NT2/D1 (cell line): ENCODE measurements around the gene SET.
"Not testable (repeated sequence)": the region's sequence is repeated elsewhere in the genome, so short reads cannot be mapped to it uniquely, and the experiment has no call there.

Experiments used
- DNase-seq: peaks from one replicate; pipeline ENCODE4 v3.0.0-alpha.2; 2011; ENCODE audit warnings: low read depth, low spot score
- H3K27me3 ChIP-seq: 2 replicates; pipeline ENCODE4 v1.6.0; 2011; ENCODE audit warnings: mild to moderate bottlenecking; ENCODE audit not compliant: insufficient read length, insufficient read depth
- H3K36me3 ChIP-seq: 2 replicates; pipeline ENCODE4 v1.6.1; 2011; ENCODE audit warnings: mild to moderate bottlenecking, low read length, mixed read lengths; ENCODE audit not compliant: insufficient read depth, insufficient read length
- H3K4me1 ChIP-seq: 2 replicates; pipeline ENCODE4 v1.5.1; 2011; ENCODE audit not compliant: insufficient read depth, insufficient read length
- H3K4me3 ChIP-seq: 2 replicates; pipeline ENCODE4 v1.5.1; 2011; ENCODE audit warnings: low read depth; ENCODE audit not compliant: insufficient read length
- H3K9ac ChIP-seq: 2 replicates; pipeline ENCODE4 v1.6.0; 2011; ENCODE audit warnings: low read depth; ENCODE audit not compliant: insufficient read length
- H3K9me3 ChIP-seq: 2 replicates; pipeline ENCODE4 v1.5.1; 2011; ENCODE audit warnings: mild to moderate bottlenecking, low read length; ENCODE audit not compliant: insufficient read depth
- SUZ12 ChIP-seq: IDR thresholded peaks from 2 replicates; pipeline ENCODE4 v1.6.1; 2011; ENCODE audit not compliant: insufficient read length, insufficient read depth; ENCODE audit errors: extremely low read depth
- YY1 ChIP-seq: IDR thresholded peaks from 2 replicates; pipeline ENCODE4 v1.6.1; 2011; ENCODE audit not compliant: insufficient read length, insufficient read depth
- ZNF274 ChIP-seq: IDR thresholded peaks from 2 replicates; pipeline ENCODE4 v1.6.1; 2011; ENCODE audit warnings: mild to moderate bottlenecking, low read depth, low read length

The SET gene

DNA sequence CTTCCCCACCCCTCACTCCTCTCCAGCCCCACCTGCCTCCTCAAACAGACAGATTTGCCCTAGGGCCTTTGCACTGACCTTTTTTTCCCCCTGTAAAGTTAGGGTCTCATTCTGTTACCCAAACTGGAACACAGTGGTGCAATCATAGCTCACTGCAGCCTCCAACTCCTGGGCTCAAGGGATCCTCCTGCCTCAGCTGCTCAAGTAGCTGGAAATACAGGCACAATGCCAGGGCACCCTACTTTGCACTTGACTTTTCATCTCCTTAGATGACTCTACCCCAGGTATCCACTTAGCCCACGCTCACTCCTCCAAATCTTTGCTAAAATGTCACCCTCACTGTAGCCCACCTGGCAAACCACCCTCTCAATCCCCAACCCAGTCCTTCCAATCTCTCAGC, 34.5 kb upstream of the SET start:
- DNase-seq: no peak
- H3K9me3 ChIP-seq: no peaks in the 10 kb centered on the region
- TF ChIP-seq YY1: no peak
- TF ChIP-seq ZNF274: no peak
- no peak for TF ChIP-seq SUZ12
- H3K9ac ChIP-seq: peak overlapping the region; percentile 42
- no peaks in the 10 kb centered on the region for H3K27me3 ChIP-seq
- peaks cover 20% of the 10 kb centered on the region for H3K36me3 ChIP-seq
- H3K4me3 ChIP-seq: no peak overlapping the region
- no peaks in the 10 kb centered on the region for H3K4me1 ChIP-seq

GRCh38 chr9:128656416-128657343, 32.3 kb upstream of the SET start, which contains the start of gene DYNC2I2:
Gene DYNC2I2 (minus strand): TSS chr9:128656847. CDS start chr9:128656726, 121 bp downstream.
- TF ChIP-seq YY1 (peak; percentile 98), ZNF274 (no peak), SUZ12 (no peak)
- peak within 1 kb of the TSS; percentile 90 for H3K4me3 ChIP-seq
- peak; percentile 93 for DNase-seq
- no peaks in the 10 kb centered on the region for H3K9me3 ChIP-seq
- H3K36me3 ChIP-seq: peaks cover 20% of the 10 kb centered on the region
- H3K4me1 ChIP-seq: no peaks in the 10 kb centered on the region
- H3K27me3 ChIP-seq: no peaks in the 10 kb centered on the region
- peak within 1 kb of the TSS; percentile 99 for H3K9ac ChIP-seq

GRCh38 chr9:128657344-128657704, 31.7 kb upstream of the SET start:
- no peaks in the 10 kb centered on the region for H3K4me1 ChIP-seq
- no peaks in the 10 kb centered on the region for H3K27me3 ChIP-seq
- no peak for TF ChIP-seq YY1
- no peak for TF ChIP-seq ZNF274
- no peak for TF ChIP-seq SUZ12
- H3K36me3 ChIP-seq: peaks cover 16% of the 10 kb centered on the region
- DNase-seq: no peak
- peak overlapping the region; percentile 99 for H3K9ac ChIP-seq
- no peaks in the 10 kb centered on the region for H3K9me3 ChIP-seq
- H3K4me3 ChIP-seq: peak overlapping the region; percentile 90

GRCh38 chr9:128657796-128658195, 31.2 kb upstream of the SET start:
- TF ChIP-seq SUZ12 (no peak), YY1 (no peak), ZNF274 (no peak)
- no peaks in the 10 kb centered on the region for H3K27me3 ChIP-seq
- DNase-seq: no peak
- H3K36me3 ChIP-seq: peaks cover 16% of the 10 kb centered on the region
- no peak overlapping the region for H3K9ac ChIP-seq
- no peaks in the 10 kb centered on the region for H3K4me1 ChIP-seq
- H3K9me3 ChIP-seq: no peaks in the 10 kb centered on the region
- no peak overlapping the region for H3K4me3 ChIP-seq

- H3K9me3 ChIP-seq, DNase-seq, H3K9ac ChIP-seq, H3K4me3 ChIP-seq, H3K27me3 ChIP-seq, H3K4me1 ChIP-seq, H3K36me3 ChIP-seq: not testable (repeated sequence)
Measured at GRCh38 chr9:128666481-128666941, 22.5 kb upstream of the SET start.

DNA sequence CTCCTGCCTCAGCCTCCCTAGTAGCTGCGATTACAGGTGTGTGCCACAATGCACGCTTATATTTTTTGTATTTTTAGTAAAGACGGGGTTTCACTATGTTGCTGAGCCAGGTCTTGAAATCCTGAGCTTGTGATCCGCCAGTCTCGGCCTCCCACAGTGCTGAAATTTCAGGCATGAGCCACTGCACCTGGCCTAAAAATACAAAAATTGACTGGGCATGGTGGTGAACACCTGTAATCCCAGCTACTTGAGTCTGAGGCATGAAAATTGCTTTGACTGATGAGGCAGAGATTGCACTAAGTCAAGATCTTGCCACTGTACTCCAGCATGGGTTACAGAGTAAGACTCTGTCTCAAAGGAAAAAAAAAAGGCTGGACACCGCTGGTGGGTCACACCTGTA, 19.2 kb upstream of the SET start:
- no peak overlapping the region for H3K4me3 ChIP-seq
- H3K27me3 ChIP-seq: no peaks in the 10 kb centered on the region
- no peak for DNase-seq
- no peak overlapping the region for H3K9ac ChIP-seq
- no peaks in the 10 kb centered on the region for H3K9me3 ChIP-seq
- H3K36me3 ChIP-seq: no peaks in the 10 kb centered on the region
- peaks cover 2% of the 10 kb centered on the region for H3K4me1 ChIP-seq
- TF ChIP-seq SUZ12: no peak

- Histone ChIP-seq H3K27me3 (no peaks in the 10 kb centered on the region), H3K9ac (no peak overlapping the region), H3K4me3 (no peak overlapping the region), H3K36me3 (no peaks in the 10 kb centered on the region), H3K4me1 (no peaks in the 10 kb centered on the region), H3K9me3 (no peaks in the 10 kb centered on the region)
- no peak for TF ChIP-seq YY1
- TF ChIP-seq ZNF274: no peak
- TF ChIP-seq SUZ12: no peak
- no peak for DNase-seq
Measured at GRCh38 chr9:128675382-128675781, 13.6 kb upstream of the SET start.

DNA sequence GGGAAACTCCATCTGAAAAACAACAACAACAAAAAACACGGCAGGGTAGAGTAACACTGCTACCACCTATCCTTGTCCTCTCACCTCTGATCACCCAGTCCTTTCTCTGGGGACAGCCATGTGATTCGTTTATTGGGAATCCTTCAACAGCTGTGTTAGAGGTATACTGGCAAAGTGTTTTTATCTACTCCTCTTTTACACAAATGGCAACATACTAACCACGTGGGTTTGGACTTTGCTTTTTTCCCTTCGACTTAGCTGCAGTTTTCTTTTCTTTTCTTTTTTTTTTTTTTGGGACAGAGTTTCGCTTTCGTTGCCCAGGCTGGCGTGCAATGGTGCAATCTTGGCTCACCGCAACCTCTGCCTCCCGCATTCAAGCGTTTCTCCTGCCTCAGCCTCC, 11.2 kb upstream of the SET start:
- Histone ChIP-seq H3K9me3 (no peaks in the 10 kb centered on the region), H3K9ac (no peak overlapping the region), H3K36me3 (no peaks in the 10 kb centered on the region), H3K4me1 (no peaks in the 10 kb centered on the region), H3K27me3 (no peaks in the 10 kb centered on the region), H3K4me3 (no peak overlapping the region)
- TF ChIP-seq YY1: no peak
- TF ChIP-seq SUZ12: no peak
- TF ChIP-seq ZNF274: no peak
- no peak for DNase-seq
